Small intestine (tissue), 7 donors: ENCODE data around the gene CTNNA3. TPM values are rescaled to one million over a fixed set of nuclear protein-coding genes. Genes with fewer than 3 reads are reported as not detected.

Source experiments
- DNase-seq, 2 donors: peaks; one replicate each; pipeline versions ENCODE4 v3.0.0 to v3.0.0-alpha.2; 2013
- FAIRE-seq: peaks from 2 replicates; lab custom pipeline; 2012; peaks lifted over from hg19 to GRCh38; lab: Jason Lieb, UNC
- H3K27ac ChIP-seq, 3 donors: one replicate each; pipeline ENCODE4 v1.5.1; 2013; ENCODE audit warnings: low read length in 2 of 3, mild to moderate bottlenecking in 2 of 3, control low read depth in 1 of 3, inconsistent platforms in 1 of 3, low read depth in 1 of 3, moderate library complexity in 1 of 3
- H3K27me3 ChIP-seq, 3 donors: one replicate each; pipeline ENCODE4 v1.6.1; 2013; ENCODE audit warnings: low read length in 3 of 3, inconsistent platforms in 1 of 3; ENCODE audit not compliant: control insufficient read depth in 3 of 3, insufficient read depth in 3 of 3
- H3K36me3 ChIP-seq, 3 donors: one replicate each; pipeline ENCODE4 v1.6.1; 2013; ENCODE audit warnings: low read length in 3 of 3, inconsistent platforms in 1 of 3, low read depth in 1 of 3, mild to moderate bottlenecking in 1 of 3, moderate library complexity in 1 of 3; ENCODE audit not compliant: control insufficient read depth in 3 of 3, insufficient read depth in 2 of 3
- H3K4me1 ChIP-seq, 3 donors: one replicate each; pipeline ENCODE4 v1.6.1; 2013; ENCODE audit warnings: low read length in 2 of 3, inconsistent platforms in 1 of 3, low read depth in 1 of 3, mild to moderate bottlenecking in 1 of 3, moderate library complexity in 1 of 3; ENCODE audit not compliant: control insufficient read depth in 3 of 3, insufficient read depth in 2 of 3
- H3K4me3 ChIP-seq, 3 donors: one replicate each; pipeline ENCODE4 v1.5.1; 2013; ENCODE audit warnings: low read length in 3 of 3, control low read depth in 1 of 3, inconsistent platforms in 1 of 3, low read depth in 1 of 3, mild to moderate bottlenecking in 1 of 3, moderate library complexity in 1 of 3
- H3K9me3 ChIP-seq, 2 donors: one replicate each; pipeline ENCODE4 v1.6.1; 2013; ENCODE audit warnings: low read depth in 1 of 2, low read length in 1 of 2; ENCODE audit not compliant: control insufficient read depth in 2 of 2, insufficient read depth in 1 of 2
- WGBS, 3 donors: extraction: QIAGEN DNeasy Blood & Tissue Kit; methylation state at CpG; one replicate each; pipeline ENCODE4 v1.1.7; 2013; 5-methylcytosine and 5-hydroxymethylcytosine counted together
- polyA plus RNA-seq, 4 donors: library from polyadenylated mRNA; stranded (reverse) in 3 of 4; unstranded in 1 of 4; fragments of 200-250 nt in 3 of 4; fragments of 120-200 nt in 1 of 4; gene quantifications; one replicate each; pipeline versions ENCODE4 v1.2.1 to v1.2.3, GENCODE V29; 2013
- donor health status: healthy with polysubstance abuse.
- donor health status: control.
- donor health status: control.
- donor health status: Bipolar disorder and iron deficiency.
- donor health status: healthy.

Gene CTNNA3
- polyA plus RNA-seq, 4 donors = 0.24 to 0.38 TPM; not detected in 2

DNA sequence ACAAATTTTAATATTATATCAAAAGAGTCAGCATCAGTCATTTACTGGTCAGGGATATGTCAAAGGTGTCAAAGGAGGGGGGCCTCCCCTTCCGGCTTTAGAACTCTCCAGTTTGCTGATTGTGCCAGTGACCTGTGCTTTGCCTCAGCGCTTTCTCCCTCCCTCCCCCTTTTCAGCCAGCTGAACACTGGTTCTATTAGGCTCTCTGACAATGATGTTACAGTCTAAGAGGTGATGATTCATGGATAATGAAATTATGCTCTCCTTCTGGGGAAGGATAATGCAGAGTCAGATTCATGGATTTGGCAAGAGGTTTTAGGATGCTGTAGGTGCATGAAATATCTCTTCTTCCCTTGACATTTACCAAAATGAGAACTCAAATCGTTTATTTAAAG is 764.0 kb downstream of the CTNNA3 start:
- DNase-seq (no peak), FAIRE-seq (no peak)
- H3K27me3 ChIP-seq = peaks cover 0 to 26% (median 15%) of the 10 kb centered on the region in 3 donors
- no peak overlapping the region for H3K27ac ChIP-seq
- no peaks in the 10 kb centered on the region for H3K36me3 ChIP-seq
- H3K9me3 ChIP-seq = no peaks in the 10 kb centered on the region
- H3K4me3 ChIP-seq = no peak overlapping the region
- H3K4me1 ChIP-seq = no peaks in the 10 kb centered on the region
- WGBS, 3 donors = 45 to 59% (median 55%) methylated on average over 3 of the region's 3 CpGs

GRCh38 chr10:66931340-66931948 is 764.6 kb downstream of the CTNNA3 start:
- WGBS, 3 donors = 24 to 32% (median 28%) methylated on average over 5 of the region's 5 CpGs
- Histone ChIP-seq H3K4me1 (no peaks in the 10 kb centered on the region), H3K9me3 (no peaks in the 10 kb centered on the region), H3K4me3 (no peak overlapping the region), H3K36me3 (no peaks in the 10 kb centered on the region), H3K27me3 (peaks cover 0 to 29% (median 15%) of the 10 kb centered on the region in 3 donors), H3K27ac (no peak overlapping the region)
- FAIRE-seq = no peak
- DNase-seq = peak; percentile 50 to 69

DNA sequence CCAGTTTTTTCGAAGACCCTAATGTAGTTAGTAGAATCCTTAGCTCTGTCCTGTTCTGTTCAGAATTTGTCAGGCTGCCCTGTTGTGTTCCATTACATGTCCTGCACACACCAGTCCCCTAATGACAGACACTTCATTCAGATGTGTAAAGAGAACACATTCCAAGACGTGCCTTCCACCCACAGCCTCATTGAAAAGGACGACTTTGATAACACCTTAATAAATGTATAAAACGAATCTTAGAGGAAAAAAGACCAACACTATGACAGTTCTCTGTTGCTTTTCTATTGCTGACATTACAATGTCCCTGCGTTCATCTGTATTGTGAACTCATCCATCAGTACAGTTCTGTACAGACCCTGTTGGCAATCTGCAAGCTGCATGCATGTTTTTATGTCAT is 766.6 kb downstream of the CTNNA3 start:
- 35 to 58% (median 40%) methylated on average over 5 of the region's 5 CpGs for WGBS, 3 donors
- no peak overlapping the region for H3K4me3 ChIP-seq
- H3K27ac ChIP-seq = no peak overlapping the region
- DNase-seq (no peak), FAIRE-seq (no peak)
- peaks cover 0 to 35% (median 15%) of the 10 kb centered on the region in 3 donors for H3K27me3 ChIP-seq
- H3K4me1 ChIP-seq = peaks cover 0 to 6% (median 0%) of the 10 kb centered on the region in 3 donors
- no peaks in the 10 kb centered on the region for H3K36me3 ChIP-seq
- no peaks in the 10 kb centered on the region for H3K9me3 ChIP-seq

GRCh38 chr10:66928776-66929175 is 767.2 kb downstream of the CTNNA3 start:
- Histone ChIP-seq H3K4me1 (peaks cover 0 to 6% (median 0%) of the 10 kb centered on the region in 3 donors), H3K4me3 (no peak overlapping the region), H3K9me3 (no peaks in the 10 kb centered on the region), H3K27ac (no peak overlapping the region), H3K36me3 (no peaks in the 10 kb centered on the region), H3K27me3 (peaks cover 0 to 35% (median 15%) of the 10 kb centered on the region in 3 donors)
- FAIRE-seq (no peak), DNase-seq (no peak)
- WGBS, 3 donors = 27 to 49% (median 40%) methylated on average over 3 of the region's 3 CpGs

DNA sequence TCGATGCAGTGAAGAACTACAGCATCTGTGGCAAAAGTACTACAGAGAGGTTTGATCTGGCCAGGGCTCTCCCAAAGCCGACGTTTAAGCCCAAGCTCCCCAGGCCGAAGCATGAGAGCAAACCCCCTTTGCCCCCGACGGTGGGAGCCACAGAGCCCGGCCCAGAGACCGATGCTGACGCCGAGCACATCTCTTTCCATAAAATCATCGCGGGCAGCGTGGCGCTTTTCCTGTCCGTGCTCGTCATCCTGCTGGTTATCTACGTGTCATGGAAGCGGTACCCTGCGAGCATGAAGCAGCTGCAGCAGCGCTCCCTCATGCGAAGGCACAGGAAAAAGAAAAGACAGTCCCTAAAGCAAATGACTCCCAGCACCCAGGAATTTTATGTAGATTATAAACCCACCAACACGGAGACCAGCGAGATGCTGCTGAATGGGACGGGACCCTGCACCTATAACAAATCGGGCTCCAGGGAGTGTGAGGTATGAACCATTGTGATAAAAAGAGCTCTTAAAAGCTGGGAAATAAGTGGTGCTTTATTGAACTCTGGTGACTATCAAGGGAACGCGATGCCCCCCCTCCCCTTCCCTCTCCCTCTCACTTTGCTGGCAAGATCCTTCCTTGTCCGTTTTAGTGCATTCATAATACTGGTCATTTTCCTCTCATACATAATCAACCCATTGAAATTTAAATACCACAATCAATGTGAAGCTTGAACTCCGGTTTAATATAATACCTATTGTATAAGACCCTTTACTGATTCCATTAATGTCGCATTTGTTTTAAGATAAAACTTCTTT is 767.8 kb downstream of the CTNNA3 start:
- no peak for FAIRE-seq
- Histone ChIP-seq H3K27me3 (peaks cover 0 to 35% (median 15%) of the 10 kb centered on the region in 3 donors), H3K36me3 (no peaks in the 10 kb centered on the region), H3K27ac (no peak overlapping the region), H3K4me3 (peak overlapping the region in 1 of 3 donors; percentile 16), H3K4me1 (peaks cover 0 to 6% (median 0%) of the 10 kb centered on the region in 3 donors), H3K9me3 (no peaks in the 10 kb centered on the region)
- peak in 1 of 2 donors; percentile 30 for DNase-seq
- 7 to 11% (median 7%) methylated on average over 30 of the region's 30 CpGs for WGBS, 3 donors

GRCh38 chr10:66927251-66927935 is 768.6 kb downstream of the CTNNA3 start:
- Histone ChIP-seq H3K4me1 (peaks cover 0 to 6% (median 0%) of the 10 kb centered on the region in 3 donors), H3K36me3 (no peaks in the 10 kb centered on the region), H3K27me3 (peaks cover 0 to 35% (median 15%) of the 10 kb centered on the region in 3 donors), H3K27ac (no peak overlapping the region), H3K4me3 (peak overlapping the region in 1 of 3 donors; percentile 16), H3K9me3 (no peaks in the 10 kb centered on the region)
- DNase-seq (no peak), FAIRE-seq (no peak)
- WGBS, 3 donors = 58 to 66% (median 66%) methylated on average over 11 of the region's 11 CpGs

GRCh38 chr10:66926841-66927240 is 769.2 kb downstream of the CTNNA3 start:
- H3K4me3 ChIP-seq = no peak overlapping the region
- H3K27ac ChIP-seq = no peak overlapping the region
- DNase-seq (no peak), FAIRE-seq (no peak)
- H3K27me3 ChIP-seq = peaks cover 0 to 35% (median 15%) of the 10 kb centered on the region in 3 donors
- WGBS, 3 donors = 56 to 69% (median 58%) methylated on average over 5 of the region's 5 CpGs
- no peaks in the 10 kb centered on the region for H3K9me3 ChIP-seq
- no peaks in the 10 kb centered on the region for H3K36me3 ChIP-seq
- peaks cover 0 to 6% (median 0%) of the 10 kb centered on the region in 3 donors for H3K4me1 ChIP-seq
